Measurements from ENCODE around the gene MALRD1. TPM values are rescaled to one million over a fixed set of nuclear protein-coding genes. Genes with fewer than 3 reads are reported as not detected.

The MALRD1 gene
- total and polyA plus RNA-seq, 2 donors (not counting 1 experiment from before 2014, with no cell fraction given) = 0.62 to 1.7 TPM

GRCh38 chr10:19689231-19689630 lies 640.6 kb downstream of the MALRD1 start:
- Histone ChIP-seq H3K27me3 (ENCODE audit: control insufficient read depth, insufficient read depth, low read length) (no peaks in the 10 kb centered on the region), H3K27ac (ENCODE audit: insufficient read depth, low read length) (no peak overlapping the region)

GRCh38 chr10:19699299-19699698 lies 650.7 kb downstream of the MALRD1 start:
- H4K20me1 ChIP-seq (ENCODE audit: control insufficient read depth, extremely low read depth, insufficient read depth, low read length) = no peaks in the 10 kb centered on the region
- no peak overlapping the region for H2AFZ ChIP-seq (ENCODE audit: low read length)
- H3K9me3 ChIP-seq (ENCODE audit: control insufficient read depth, insufficient read depth, low read depth, low read length) = no peaks in the 10 kb centered on the region
- H3K4me3 ChIP-seq (replicated peaks in 1 of 4; ENCODE audit: control extremely low read depth in 1 of 4, insufficient read depth in 1 of 4, low read depth in 3 of 4, low read length in 4 of 4) = no peak overlapping the region
- no peak for DNase-seq (ENCODE audit: low read depth in 2 of 2)
- no peak overlapping the region for H3K9ac ChIP-seq (ENCODE audit: insufficient read depth, low read length)
- TF ChIP-seq CTCF (conservative IDR thresholded peaks at IDR 0.05 in 1 of 2, IDR thresholded peaks at IDR 0.05 in 1 of 2; ENCODE audit: low read depth in 1 of 2, low read length in 2 of 2) (no peak), EZH2 (IDR thresholded peaks at IDR 0.05; ENCODE audit: low read length, missing control alignments) (no peak)
- no peak overlapping the region for H3K27ac ChIP-seq (ENCODE audit: insufficient read depth, low read length)
- H3K36me3 ChIP-seq (ENCODE audit: control insufficient read depth, insufficient read depth, low read length) = no peaks in the 10 kb centered on the region
- H3K27me3 ChIP-seq (ENCODE audit: control insufficient read depth, insufficient read depth, low read length) = no peaks in the 10 kb centered on the region
- no peaks in the 10 kb centered on the region for H3K79me2 ChIP-seq (ENCODE audit: control insufficient read depth, insufficient read depth, low read length)
- no peaks in the 10 kb centered on the region for H3K4me1 ChIP-seq (ENCODE audit: control insufficient read depth, extremely low read depth, insufficient read depth, low read length)
- no peak overlapping the region for H3K4me2 ChIP-seq (ENCODE audit: extremely low read depth, insufficient read depth, low read length)

More at GRCh38 chr10:19689231-19689630, 640.6 kb downstream of the MALRD1 start:
- H2AFZ ChIP-seq (ENCODE audit: low read length) = no peak overlapping the region
- TF ChIP-seq CTCF (conservative IDR thresholded peaks at IDR 0.05 in 1 of 2, IDR thresholded peaks at IDR 0.05 in 1 of 2; ENCODE audit: low read depth in 1 of 2, low read length in 2 of 2) = no peak
- TF ChIP-seq EZH2 (IDR thresholded peaks at IDR 0.05; ENCODE audit: low read length, missing control alignments) = no peak
- DNase-seq (ENCODE audit: low read depth in 2 of 2) = no peak
- H3K9me3 ChIP-seq (ENCODE audit: control insufficient read depth, insufficient read depth, low read depth, low read length) = no peaks in the 10 kb centered on the region
- H3K4me2 ChIP-seq (ENCODE audit: extremely low read depth, insufficient read depth, low read length) = no peak overlapping the region
- no peaks in the 10 kb centered on the region for H3K36me3 ChIP-seq (ENCODE audit: control insufficient read depth, insufficient read depth, low read length)
- H3K79me2 ChIP-seq (ENCODE audit: control insufficient read depth, insufficient read depth, low read length) = no peaks in the 10 kb centered on the region
- H4K20me1 ChIP-seq (ENCODE audit: control insufficient read depth, extremely low read depth, insufficient read depth, low read length) = no peaks in the 10 kb centered on the region
- H3K9ac ChIP-seq (ENCODE audit: insufficient read depth, low read length) = no peak overlapping the region
- no peaks in the 10 kb centered on the region for H3K4me1 ChIP-seq (ENCODE audit: control insufficient read depth, extremely low read depth, insufficient read depth, low read length)
- H3K4me3 ChIP-seq (replicated peaks in 1 of 4; ENCODE audit: control extremely low read depth in 1 of 4, insufficient read depth in 1 of 4, low read depth in 3 of 4, low read length in 4 of 4) = no peak overlapping the region

- H3K27me3 ChIP-seq (ENCODE audit: control insufficient read depth, insufficient read depth, low read length) = no peaks in the 10 kb centered on the region
- no peak overlapping the region for H2AFZ ChIP-seq (ENCODE audit: low read length)
- H3K4me2 ChIP-seq (ENCODE audit: extremely low read depth, insufficient read depth, low read length) = no peak overlapping the region
- TF ChIP-seq EZH2 (IDR thresholded peaks at IDR 0.05; ENCODE audit: low read length, missing control alignments) (no peak), CTCF (conservative IDR thresholded peaks at IDR 0.05 in 1 of 2, IDR thresholded peaks at IDR 0.05 in 1 of 2; ENCODE audit: low read depth in 1 of 2, low read length in 2 of 2) (no peak)
- no peaks in the 10 kb centered on the region for H3K79me2 ChIP-seq (ENCODE audit: control insufficient read depth, insufficient read depth, low read length)
- H3K36me3 ChIP-seq (ENCODE audit: control insufficient read depth, insufficient read depth, low read length) = no peaks in the 10 kb centered on the region
- H3K9me3 ChIP-seq (ENCODE audit: control insufficient read depth, insufficient read depth, low read depth, low read length) = no peaks in the 10 kb centered on the region
- H4K20me1 ChIP-seq (ENCODE audit: control insufficient read depth, extremely low read depth, insufficient read depth, low read length) = no peaks in the 10 kb centered on the region
- DNase-seq (ENCODE audit: low read depth in 2 of 2) = no peak
- H3K27ac ChIP-seq (ENCODE audit: insufficient read depth, low read length) = no peak overlapping the region
- H3K4me1 ChIP-seq (ENCODE audit: control insufficient read depth, extremely low read depth, insufficient read depth, low read length) = no peaks in the 10 kb centered on the region
- no peak overlapping the region for H3K9ac ChIP-seq (ENCODE audit: insufficient read depth, low read length)
- H3K4me3 ChIP-seq (replicated peaks in 1 of 4; ENCODE audit: control extremely low read depth in 1 of 4, insufficient read depth in 1 of 4, low read depth in 3 of 4, low read length in 4 of 4) = no peak overlapping the region
Observed at GRCh38 chr10:19701427-19702052, 652.9 kb downstream of the MALRD1 start.

Data from fibroblast of lung (primary cell).